ENCODE measurements around the gene TAF4.
"Not testable (repeated sequence)": the region's sequence is repeated elsewhere in the genome, so short reads cannot be mapped to it uniquely, and the experiment has no call there.

The TAF4 gene

DNA sequence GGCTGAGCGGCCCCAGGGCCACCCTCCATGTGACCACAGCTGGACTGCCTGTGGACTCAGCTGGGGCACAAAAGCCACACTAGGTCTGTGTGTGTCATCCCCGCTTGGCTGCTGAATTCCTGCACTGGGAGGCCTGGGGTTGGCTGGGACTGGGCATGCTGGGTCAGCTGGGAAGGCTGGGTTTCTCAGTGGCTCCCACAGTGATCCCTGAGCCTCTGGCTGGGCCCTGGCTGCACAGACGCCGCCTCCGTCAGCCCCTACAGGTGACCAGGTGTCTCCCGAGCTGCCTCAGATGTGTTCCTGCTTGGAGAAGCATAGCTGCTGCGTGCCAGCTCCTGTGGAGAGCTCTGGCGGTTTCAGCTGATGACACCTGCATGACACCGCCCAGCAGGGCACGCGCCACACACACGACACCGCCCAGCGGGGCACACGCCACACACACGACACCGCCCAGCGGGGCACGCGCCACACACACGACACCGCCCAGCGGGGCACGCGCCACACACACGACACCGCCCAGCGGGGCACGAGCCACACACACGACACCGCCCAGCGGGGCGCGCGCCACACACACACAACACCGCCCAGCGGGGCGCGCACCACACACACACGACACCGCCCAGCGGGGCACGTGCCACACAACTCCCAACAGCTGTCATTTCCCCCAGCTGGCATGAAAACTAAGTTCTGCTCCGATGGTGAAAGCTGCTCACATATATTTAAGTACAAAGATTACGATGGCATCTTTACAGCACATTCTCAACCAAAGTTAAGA is 88.8 kb downstream of the TAF4 start:
- DNase-seq = no peak

DNA sequence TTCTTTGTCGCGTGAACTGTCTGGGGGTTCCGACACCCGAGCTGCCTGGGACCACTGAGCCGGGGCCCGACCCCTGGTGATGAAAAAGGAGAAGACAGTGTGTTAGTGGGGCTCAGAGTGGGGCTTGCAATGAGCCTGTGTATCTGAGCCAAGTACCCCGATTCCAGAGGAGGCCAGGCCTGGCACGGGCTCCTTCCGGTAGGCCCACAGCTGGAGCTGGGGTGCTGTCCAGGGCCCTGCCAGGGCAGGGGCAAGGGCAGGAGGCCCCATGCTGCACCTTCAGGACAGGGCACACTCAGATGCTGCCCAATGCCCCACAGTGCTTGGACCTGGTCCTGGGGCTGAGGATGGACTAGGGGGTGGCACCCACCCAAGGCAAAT is 89.4 kb downstream of the TAF4 start:
- no peak for DNase-seq

GRCh38 chr20:61975407-61976129 is 90.1 kb downstream of the TAF4 start:
- no peak for DNase-seq

DNA sequence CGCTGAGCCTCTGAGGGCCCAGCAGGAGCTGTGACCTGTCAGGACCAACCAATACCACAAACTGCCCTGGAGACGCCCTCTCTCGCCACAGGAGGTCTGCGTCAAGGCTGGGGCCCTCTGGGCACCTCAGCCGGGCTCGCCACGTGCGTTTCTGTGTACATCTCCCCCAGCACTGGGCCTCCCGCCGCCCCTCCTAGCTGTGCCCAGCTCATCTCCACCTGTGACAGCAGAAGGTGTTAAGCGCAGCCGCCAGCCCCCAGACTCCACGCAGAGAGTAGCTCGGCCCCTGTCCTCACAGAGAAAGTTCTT is 91.4 kb downstream of the TAF4 start:
- no peak for DNase-seq

- DNase-seq = no peak
Observed at GRCh38 chr20:61973515-61974356, 91.9 kb downstream of the TAF4 start.

- no peak for DNase-seq
Observed at GRCh38 chr20:61972636-61973508, 92.8 kb downstream of the TAF4 start.

GRCh38 chr20:61971595-61971994 is 94.1 kb downstream of the TAF4 start:
- DNase-seq = not testable (repeated sequence)

- no peak for DNase-seq
Observed at GRCh38 chr20:61970357-61970756, 95.3 kb downstream of the TAF4 start.

- DNase-seq = no peak
Observed at GRCh38 chr20:61969806-61970205, 95.9 kb downstream of the TAF4 start.

GRCh38 chr20:61968932-61969331 is 96.7 kb downstream of the TAF4 start:
- no peak for DNase-seq

DNA sequence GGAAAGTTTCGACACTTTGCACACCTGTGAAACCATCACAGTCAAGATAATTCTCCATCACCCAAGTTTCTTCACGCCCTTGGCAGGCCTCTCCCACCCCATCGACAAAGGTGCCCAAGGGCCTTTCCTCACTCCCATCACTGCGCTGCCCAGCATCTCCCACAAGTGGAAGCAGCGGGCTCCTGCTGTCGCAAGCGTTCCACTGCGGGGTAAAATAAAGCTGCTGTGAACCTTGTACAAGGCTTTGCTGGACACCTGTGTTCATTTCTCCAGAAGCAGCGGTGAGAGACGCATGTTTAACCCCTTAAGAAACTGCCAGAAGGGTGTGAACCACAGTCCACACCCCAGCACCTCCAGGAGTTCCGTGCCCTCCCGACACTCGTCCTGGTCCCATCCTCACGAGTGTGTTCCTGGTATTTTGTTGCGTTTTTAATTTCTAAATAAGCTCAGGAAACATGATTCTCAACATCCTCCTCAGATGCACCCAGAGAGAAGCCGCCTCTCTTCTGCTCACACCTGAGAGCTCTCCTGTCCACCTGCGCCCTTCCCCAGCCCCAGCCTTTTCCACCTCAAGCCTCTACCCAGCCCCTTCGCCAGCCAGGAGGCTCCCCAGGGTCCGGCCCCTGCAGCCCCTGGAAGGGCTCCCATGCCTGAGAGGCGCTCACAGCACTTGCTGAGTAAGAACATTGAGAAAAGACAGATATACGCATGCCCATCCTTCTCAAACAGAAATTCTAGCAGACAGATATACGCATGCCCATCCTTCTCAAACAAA is 97.5 kb downstream of the TAF4 start:
- DNase-seq = no peak

- DNase-seq = no peak
Observed at GRCh38 chr20:61967300-61967699, 98.4 kb downstream of the TAF4 start.

- no peak for DNase-seq
Observed at GRCh38 chr20:61966492-61967244, 99.0 kb downstream of the TAF4 start.

DNA sequence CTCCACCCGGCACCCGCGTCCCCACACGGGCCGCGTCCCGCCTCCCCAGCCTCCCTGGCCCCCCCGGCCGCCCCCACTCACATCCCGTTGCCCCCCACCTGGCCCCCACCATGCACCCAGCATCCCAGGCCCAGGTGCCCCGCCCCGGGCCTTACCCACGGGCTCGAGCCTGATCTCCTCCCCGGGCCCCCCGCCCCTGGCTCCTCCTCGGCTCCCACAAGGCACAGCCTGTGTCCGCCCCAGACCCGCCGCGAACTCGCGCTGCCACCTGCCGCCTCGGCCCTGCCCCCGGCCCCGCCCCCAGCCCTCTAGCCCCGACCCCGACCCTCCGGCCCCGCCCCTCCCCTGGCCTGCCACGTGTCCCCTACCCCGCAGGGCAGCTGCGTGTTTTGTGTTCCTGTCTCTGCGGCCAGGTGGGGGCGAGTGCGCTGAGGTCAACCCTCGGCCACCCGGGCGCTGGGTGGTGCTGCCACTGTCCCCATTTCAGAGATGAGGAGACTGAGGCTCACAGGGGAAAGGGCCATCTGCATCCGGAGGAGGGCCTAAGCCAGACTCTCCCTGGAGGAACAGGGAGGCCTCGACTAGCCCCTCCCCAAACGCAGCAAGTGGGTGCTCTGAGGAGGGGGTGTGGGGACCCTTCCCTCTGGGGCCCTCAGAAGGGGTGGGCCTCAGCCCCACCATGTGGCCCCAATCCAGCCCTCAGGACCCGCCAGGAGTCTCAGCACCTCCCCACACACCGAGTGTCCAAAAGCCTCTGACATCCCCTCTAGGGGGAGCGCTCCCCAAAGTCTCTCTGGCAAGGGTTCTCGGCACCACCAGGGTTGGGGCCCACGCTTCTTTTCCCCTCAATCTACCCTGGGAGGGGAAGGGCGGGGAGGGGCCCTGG is 99.8 kb downstream of the TAF4 start:
- DNase-seq = no peak

GRCh38 chr20:61964675-61965605 is 100.7 kb downstream of the TAF4 start:
- no peak for DNase-seq

DNA sequence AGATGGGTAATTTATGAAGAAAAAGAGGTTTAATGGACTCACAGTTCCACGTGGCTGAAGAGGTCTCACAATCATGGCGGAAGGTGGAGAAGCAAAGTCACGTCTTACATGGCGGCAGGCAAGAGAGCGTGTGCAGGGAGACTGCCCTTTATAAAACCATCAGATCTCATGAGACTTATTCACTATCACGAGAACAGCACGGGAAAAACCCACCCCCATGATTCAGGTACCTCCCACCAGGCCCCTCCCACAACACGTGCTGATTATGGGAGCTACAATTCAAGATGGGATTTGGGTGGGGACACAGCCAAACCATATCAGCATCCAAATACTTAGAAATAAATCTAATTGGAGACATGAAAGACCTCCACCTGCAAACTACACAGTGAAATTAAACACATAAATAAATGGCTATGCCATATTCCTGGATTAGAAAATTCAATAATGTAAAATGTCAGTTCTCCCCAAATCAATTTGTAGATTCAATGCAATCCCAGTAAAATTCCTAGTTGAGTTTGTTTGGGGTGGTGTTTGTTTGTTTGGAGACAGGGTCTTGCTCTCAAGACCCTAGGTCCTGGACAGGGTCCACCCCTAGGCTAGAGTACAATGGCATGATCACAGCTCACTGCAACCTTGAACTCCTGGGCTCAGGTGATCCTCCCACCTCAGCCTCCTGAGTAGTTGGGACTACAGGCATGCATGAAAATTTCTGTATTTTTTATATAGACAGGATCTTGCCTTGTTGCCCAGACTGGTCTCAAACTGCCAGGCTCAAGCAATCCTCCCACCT is 101.6 kb downstream of the TAF4 start:
- no peak for DNase-seq

GRCh38 chr20:61963149-61963548 is 102.5 kb downstream of the TAF4 start:
- DNase-seq = no peak

DNA sequence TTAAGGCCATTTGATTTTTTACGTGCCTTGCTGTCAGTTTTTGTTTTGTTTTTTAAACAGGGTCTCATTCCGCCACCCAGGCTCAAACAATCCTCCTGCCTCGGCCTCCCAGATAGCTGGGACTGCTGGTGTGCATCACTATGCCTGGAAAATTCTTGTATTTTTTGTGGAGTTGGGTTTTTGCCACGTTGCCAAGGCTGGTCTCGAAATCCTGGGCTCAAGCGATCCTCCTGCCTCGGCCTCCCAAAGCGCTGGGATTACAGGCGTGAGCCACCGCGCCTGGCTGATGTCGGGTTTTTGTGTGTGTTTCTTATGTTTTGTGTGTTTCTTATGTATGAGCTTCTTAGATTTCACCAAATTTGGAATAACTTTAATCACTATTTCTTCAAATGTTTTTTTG is 104.8 kb downstream of the TAF4 start:
- DNase-seq = no peak
